Activated naive CD8-positive, alpha-beta T cell treated with anti-CD3 and anti-CD28 coated beads, Interleukin-2, amount 10 ng/mL, durations not matched to agents 7 days and 5 days (primary cell): ENCODE data around the gene FAM210B. TPM values are rescaled to one million over a fixed set of nuclear protein-coding genes. Genes with fewer than 3 reads are reported as not detected.
"Not testable (repeated sequence)": the region's sequence is repeated elsewhere in the genome, so short reads cannot be mapped to it uniquely, and the experiment has no call there.

Experiments
- ATAC-seq: fragments of 150-1000 bp; cut with Tn5 transposase; one replicate; pipeline ENCODE4 v1.10.0; 2021; ENCODE audit warnings: low read depth, moderate library complexity
- POLR2A ChIA-PET: fragments of 350-600 bp; sonication (Branson Sonifier 250); formaldehyde crosslinking; loops from one replicate; lab custom pipeline; 2021; ENCODE audit warnings: antibody characterized with exemption; lab: Charles Lee
- DNase-seq: peaks from one replicate; pipeline ENCODE4 v3.0.0; 2021
- H3K27ac Mint-ChIP-seq: one replicate; pipeline ENCODE4 v1.8.0; 2022; ENCODE audit warnings: mild to moderate bottlenecking, mixed read lengths
- H3K27me3 Mint-ChIP-seq: one replicate; pipeline ENCODE4 v1.8.0; 2022; ENCODE audit warnings: mild to moderate bottlenecking, moderate library complexity, mixed read lengths
- H3K36me3 Mint-ChIP-seq: one replicate; pipeline ENCODE4 v1.8.0; 2021; ENCODE audit warnings: mild to moderate bottlenecking, mixed read lengths
- H3K4me1 Mint-ChIP-seq: one replicate; pipeline ENCODE4 v1.8.0; 2021; ENCODE audit warnings: mixed read lengths
- H3K4me3 Mint-ChIP-seq: one replicate; pipeline ENCODE4 v1.8.0; 2022; ENCODE audit warnings: mild to moderate bottlenecking, moderate library complexity, mixed read lengths
- H3K9me3 Mint-ChIP-seq: one replicate; pipeline ENCODE4 v1.8.0; 2021; ENCODE audit warnings: mixed read lengths
- total RNA-seq, 2 experiments: library from RNA; stranded (reverse); gene quantifications; one replicate each; pipeline ENCODE4 v1.2.3, GENCODE V29; 2021

The FAM210B gene
- 10 to 100 TPM; 10.9 to 13.6 TPM for total RNA-seq

GRCh38 chr20:56358600-56359211, at the start of gene FAM210B:
TSS of gene FAM210B (plus strand) at chr20:56358974. CDS start at chr20:56359006, 32 bp downstream.
- ATAC-seq (peak; percentile 100), DNase-seq (peak; percentile 87)
- POLR2A ChIA-PET = interaction anchor here (2.2 kb wide), 1 partner anchor 33 kb away, joined by 13 read pairs; the partner anchor contains the start of genes AURKA and CSTF1
- Mint-ChIP-seq H3K27me3 (peaks cover 10% of the 10 kb centered on the region), H3K9me3 (no peaks in the 10 kb centered on the region), H3K4me3 (peak within 1 kb of the TSS; percentile 87), H3K36me3 (no peaks in the 10 kb centered on the region), H3K27ac (peak within 1 kb of the TSS; percentile 58), H3K4me1 (peaks cover 14% of the 10 kb centered on the region)

DNA sequence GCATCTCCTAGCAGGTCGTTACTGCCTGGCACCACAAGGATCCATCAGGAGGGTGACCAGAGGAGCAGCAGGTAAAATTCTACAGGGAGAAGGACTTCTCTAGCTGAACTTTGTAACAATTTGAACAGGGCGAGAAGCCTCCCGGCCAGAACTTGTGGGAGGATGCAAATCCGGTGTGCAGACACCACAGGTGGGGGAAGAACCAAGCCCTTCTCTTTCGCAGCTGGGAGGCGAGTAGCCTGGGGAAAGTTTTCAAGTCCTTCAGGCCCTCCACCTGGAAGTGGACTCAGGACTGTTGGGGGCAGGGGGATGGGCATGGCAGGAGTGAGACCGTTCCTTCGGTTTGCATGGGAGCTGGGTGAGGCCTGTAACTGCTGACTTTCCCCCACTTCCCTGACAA, 42.7 kb upstream of the FAM210B start:
- peaks cover 13% of the 10 kb centered on the region for H3K27me3 Mint-ChIP-seq
- no peak for DNase-seq
- no peak overlapping the region for H3K4me3 Mint-ChIP-seq
- H3K9me3 Mint-ChIP-seq = peaks cover 2% of the 10 kb centered on the region
- ATAC-seq = no peak
- no peak overlapping the region for H3K27ac Mint-ChIP-seq
- no peaks in the 10 kb centered on the region for H3K36me3 Mint-ChIP-seq
- peaks cover 4% of the 10 kb centered on the region for H3K4me1 Mint-ChIP-seq
- POLR2A ChIA-PET = no interaction called here

DNA sequence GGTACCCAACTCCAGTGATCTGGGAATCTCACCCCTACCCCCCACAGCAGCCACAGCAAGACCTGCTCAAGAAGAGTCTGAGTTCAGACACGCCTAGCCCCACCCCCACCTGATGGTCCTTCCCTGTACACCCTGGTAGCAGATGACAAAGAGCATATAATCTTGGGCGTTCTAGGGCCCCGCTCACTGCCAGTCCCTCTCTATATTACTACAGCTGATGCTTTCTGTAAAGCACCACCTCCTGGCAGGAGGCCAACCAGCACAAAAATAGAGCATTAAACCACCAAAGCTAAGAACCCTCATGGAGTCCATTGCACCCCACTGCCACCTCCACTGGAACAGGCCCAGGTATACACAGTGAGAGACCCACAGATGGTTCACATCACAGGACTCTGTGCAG, 42.3 kb upstream of the FAM210B start:
- Mint-ChIP-seq H3K4me1 (peaks cover 4% of the 10 kb centered on the region), H3K36me3 (no peaks in the 10 kb centered on the region), H3K4me3 (no peak overlapping the region), H3K27me3 (peaks cover 15% of the 10 kb centered on the region), H3K27ac (no peak overlapping the region), H3K9me3 (peaks cover 2% of the 10 kb centered on the region)
- DNase-seq (no peak), ATAC-seq (no peak)
- POLR2A ChIA-PET = no interaction called here

- DNase-seq (no peak), ATAC-seq (no peak)
- Mint-ChIP-seq H3K4me3 (no peak overlapping the region), H3K36me3 (no peaks in the 10 kb centered on the region), H3K27ac (no peak overlapping the region), H3K27me3 (peaks cover 22% of the 10 kb centered on the region), H3K4me1 (peaks cover 4% of the 10 kb centered on the region), H3K9me3 (no peaks in the 10 kb centered on the region)
- POLR2A ChIA-PET = no interaction called here
Observed at GRCh38 chr20:56322681-56323080, 36.1 kb upstream of the FAM210B start.

DNA sequence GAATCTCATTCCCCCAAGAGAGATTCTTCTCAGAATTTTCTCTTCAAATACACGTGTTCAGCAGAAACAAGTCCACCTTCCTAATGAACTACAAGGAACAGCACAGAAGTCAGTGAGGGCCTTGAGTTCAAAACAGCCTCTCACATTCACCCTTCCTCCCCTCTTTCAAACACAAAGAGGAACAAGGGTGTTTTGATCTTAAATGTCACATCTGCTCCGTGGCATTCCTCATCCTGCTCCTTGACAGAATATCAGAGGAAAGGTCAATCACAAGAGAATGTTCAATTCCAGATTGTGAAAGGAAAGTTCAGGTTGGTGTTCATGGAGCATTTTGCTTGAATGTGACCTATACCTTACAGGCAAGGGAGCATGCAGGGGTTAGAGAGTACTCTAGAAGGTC, 35.6 kb upstream of the FAM210B start:
- H3K27ac Mint-ChIP-seq = no peak overlapping the region
- H3K9me3 Mint-ChIP-seq = no peaks in the 10 kb centered on the region
- H3K4me3 Mint-ChIP-seq = no peak overlapping the region
- ATAC-seq (no peak), DNase-seq (no peak)
- H3K27me3 Mint-ChIP-seq = peaks cover 20% of the 10 kb centered on the region
- H3K4me1 Mint-ChIP-seq = peaks cover 4% of the 10 kb centered on the region
- H3K36me3 Mint-ChIP-seq = no peaks in the 10 kb centered on the region
- POLR2A ChIA-PET = no interaction called here

- Mint-ChIP-seq H3K36me3 (no peaks in the 10 kb centered on the region), H3K27me3 (peaks cover 20% of the 10 kb centered on the region), H3K4me3 (no peak overlapping the region), H3K9me3 (no peaks in the 10 kb centered on the region), H3K4me1 (peaks cover 4% of the 10 kb centered on the region), H3K27ac (no peak overlapping the region)
- no peak for DNase-seq
- POLR2A ChIA-PET = no interaction called here
- no peak for ATAC-seq
Observed at GRCh38 chr20:56323656-56324055, 35.1 kb upstream of the FAM210B start.

- POLR2A ChIA-PET = no interaction called here
- H3K9me3 Mint-ChIP-seq = no peaks in the 10 kb centered on the region
- peaks cover 16% of the 10 kb centered on the region for H3K27me3 Mint-ChIP-seq
- H3K27ac Mint-ChIP-seq = no peak overlapping the region
- no peaks in the 10 kb centered on the region for H3K4me1 Mint-ChIP-seq
- no peaks in the 10 kb centered on the region for H3K36me3 Mint-ChIP-seq
- no peak overlapping the region for H3K4me3 Mint-ChIP-seq
- DNase-seq (no peak), ATAC-seq (no peak)
Observed at GRCh38 chr20:56324806-56325205, 34.0 kb upstream of the FAM210B start.

GRCh38 chr20:56328861-56329260, 29.9 kb upstream of the FAM210B start:
- DNase-seq (no peak), ATAC-seq (no peak)
- no peaks in the 10 kb centered on the region for H3K4me1 Mint-ChIP-seq
- peaks cover 6% of the 10 kb centered on the region for H3K27me3 Mint-ChIP-seq
- POLR2A ChIA-PET = no interaction called here
- no peaks in the 10 kb centered on the region for H3K9me3 Mint-ChIP-seq
- H3K36me3 Mint-ChIP-seq = no peaks in the 10 kb centered on the region
- H3K27ac Mint-ChIP-seq = no peak overlapping the region
- no peak overlapping the region for H3K4me3 Mint-ChIP-seq

DNA sequence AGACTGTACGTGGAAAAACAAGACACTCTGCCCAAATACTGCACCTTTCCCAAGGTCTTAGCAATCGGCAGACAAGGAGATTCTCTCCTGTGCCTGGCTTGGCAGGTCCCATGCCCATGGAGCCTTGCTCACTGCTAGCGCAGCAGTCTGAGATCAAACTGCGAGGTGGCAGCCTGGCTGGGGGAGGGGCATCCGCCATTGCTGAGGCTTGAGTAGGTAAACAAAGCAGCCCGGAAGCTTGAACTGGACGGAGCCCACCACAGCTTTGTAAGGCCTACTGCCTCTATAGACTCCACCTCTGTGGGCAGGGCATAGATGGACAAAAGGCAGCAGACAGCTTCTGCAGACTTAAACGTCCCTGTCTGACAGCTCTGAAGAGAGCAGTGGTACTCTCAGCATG, 22.1 kb upstream of the FAM210B start:
- H3K9me3 Mint-ChIP-seq, H3K27ac Mint-ChIP-seq, H3K4me1 Mint-ChIP-seq, ATAC-seq, H3K36me3 Mint-ChIP-seq, POLR2A ChIA-PET, H3K4me3 Mint-ChIP-seq, DNase-seq: not testable (repeated sequence)
- peaks cover 28% of the 10 kb centered on the region for H3K27me3 Mint-ChIP-seq

DNA sequence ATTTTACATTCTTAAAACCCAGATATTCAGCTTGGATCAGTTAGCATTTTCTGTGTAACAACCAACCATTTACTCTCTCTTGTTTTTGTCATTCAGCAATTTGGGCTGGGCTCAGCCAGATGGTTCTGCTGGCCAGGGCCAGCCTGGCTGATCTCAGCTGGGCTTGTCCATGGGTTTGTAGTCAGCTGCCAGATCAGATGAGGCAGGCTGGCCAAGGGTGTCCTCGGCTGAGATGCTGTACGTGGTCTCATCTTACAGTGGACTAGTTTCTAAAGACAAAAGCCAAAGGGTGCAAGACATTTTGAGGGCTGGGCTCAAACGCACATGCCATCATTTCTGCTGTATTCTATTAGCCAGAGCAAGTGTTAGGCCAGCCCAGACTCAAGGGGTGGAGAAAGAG, 16.0 kb upstream of the FAM210B start:
- Mint-ChIP-seq H3K4me1 (peaks cover 2% of the 10 kb centered on the region), H3K9me3 (no peaks in the 10 kb centered on the region), H3K27ac (no peak overlapping the region), H3K36me3 (no peaks in the 10 kb centered on the region), H3K27me3 (peaks cover 68% of the 10 kb centered on the region), H3K4me3 (no peak overlapping the region)
- ATAC-seq (no peak), DNase-seq (no peak)
- POLR2A ChIA-PET = no interaction called here

DNA sequence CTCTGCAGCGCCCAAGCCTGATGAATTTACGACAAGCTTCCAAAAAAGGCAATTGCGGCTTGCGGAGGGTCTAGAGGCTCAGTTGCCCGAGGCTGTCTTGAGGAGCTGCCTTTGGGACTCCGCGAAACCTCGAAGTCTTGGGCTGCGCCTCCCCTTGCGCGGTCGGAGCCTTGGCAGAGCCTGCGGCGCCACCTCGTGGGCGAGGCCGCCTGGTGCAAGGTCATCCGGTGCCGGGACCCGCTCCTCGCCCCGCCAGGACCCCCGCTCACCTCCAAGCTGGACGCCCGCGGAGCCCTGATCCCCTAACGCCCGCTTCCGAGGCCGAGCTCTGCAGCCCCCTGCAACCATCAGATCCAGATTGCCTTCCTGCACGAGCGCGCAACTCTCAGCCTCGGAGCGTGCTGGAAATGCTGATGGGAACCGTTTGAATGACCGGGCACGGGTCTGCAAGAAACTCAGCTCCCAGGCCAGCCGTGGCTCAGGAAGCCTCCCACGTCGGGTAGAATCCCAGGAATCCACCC, 14.9 kb upstream of the FAM210B start:
- ATAC-seq (peak; percentile 74), DNase-seq (peak; percentile 70)
- H3K4me1 Mint-ChIP-seq = peaks cover 2% of the 10 kb centered on the region
- no peaks in the 10 kb centered on the region for H3K9me3 Mint-ChIP-seq
- no peak overlapping the region for H3K27ac Mint-ChIP-seq
- H3K36me3 Mint-ChIP-seq = no peaks in the 10 kb centered on the region
- POLR2A ChIA-PET = no interaction called here
- H3K4me3 Mint-ChIP-seq = no peak overlapping the region
- H3K27me3 Mint-ChIP-seq = peaks cover 71% of the 10 kb centered on the region

- no peaks in the 10 kb centered on the region for H3K36me3 Mint-ChIP-seq
Observed at GRCh38 chr20:56345911-56346310, 12.9 kb upstream of the FAM210B start.

DNA sequence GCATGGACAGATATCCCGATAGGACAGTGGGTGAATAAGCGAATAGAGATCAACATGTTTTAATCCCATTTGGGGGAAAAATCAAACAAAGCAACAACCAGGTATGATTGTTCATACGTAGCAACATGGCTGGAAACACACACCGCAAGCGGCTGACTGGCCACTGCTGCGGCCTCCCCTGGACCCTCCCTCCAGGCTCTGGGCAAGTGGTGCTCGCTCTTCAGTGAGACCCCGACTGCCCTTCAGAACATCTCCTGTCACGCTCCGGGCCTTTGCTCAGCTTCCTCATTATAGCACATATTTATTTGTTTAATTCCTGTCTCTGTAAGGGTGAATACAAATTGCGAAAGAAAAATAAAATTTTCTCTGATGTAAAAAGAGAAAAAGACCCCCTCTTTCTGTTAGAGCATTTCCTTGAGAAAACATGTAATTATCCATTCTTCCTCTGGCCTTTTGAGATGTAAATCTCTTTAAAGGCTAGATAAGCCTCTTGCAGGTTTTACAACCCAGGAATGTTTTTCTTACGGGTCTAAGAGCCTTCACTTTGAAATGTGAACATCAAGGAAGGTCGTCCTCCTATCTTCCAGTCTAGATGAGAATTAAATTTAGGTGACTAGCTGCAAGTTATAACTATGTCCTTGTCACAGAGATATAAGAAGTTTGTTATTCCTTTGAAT, 11.0 kb upstream of the FAM210B start:
- POLR2A ChIA-PET = no interaction called here
- H3K4me1 Mint-ChIP-seq = peaks cover 2% of the 10 kb centered on the region
- peaks cover 51% of the 10 kb centered on the region for H3K27me3 Mint-ChIP-seq
- H3K4me3 Mint-ChIP-seq = no peak overlapping the region
- ATAC-seq (no peak), DNase-seq (no peak)
- H3K36me3 Mint-ChIP-seq = no peaks in the 10 kb centered on the region
- no peaks in the 10 kb centered on the region for H3K9me3 Mint-ChIP-seq
- H3K27ac Mint-ChIP-seq = no peak overlapping the region

More at GRCh38 chr20:56345911-56346310, 12.9 kb upstream of the FAM210B start:
- POLR2A ChIA-PET = no interaction called here
- Mint-ChIP-seq H3K27me3 (peaks cover 62% of the 10 kb centered on the region), H3K4me3 (no peak overlapping the region), H3K27ac (no peak overlapping the region), H3K4me1 (peaks cover 2% of the 10 kb centered on the region), H3K9me3 (no peaks in the 10 kb centered on the region)
- no peak for DNase-seq
- ATAC-seq = no peak

DNA sequence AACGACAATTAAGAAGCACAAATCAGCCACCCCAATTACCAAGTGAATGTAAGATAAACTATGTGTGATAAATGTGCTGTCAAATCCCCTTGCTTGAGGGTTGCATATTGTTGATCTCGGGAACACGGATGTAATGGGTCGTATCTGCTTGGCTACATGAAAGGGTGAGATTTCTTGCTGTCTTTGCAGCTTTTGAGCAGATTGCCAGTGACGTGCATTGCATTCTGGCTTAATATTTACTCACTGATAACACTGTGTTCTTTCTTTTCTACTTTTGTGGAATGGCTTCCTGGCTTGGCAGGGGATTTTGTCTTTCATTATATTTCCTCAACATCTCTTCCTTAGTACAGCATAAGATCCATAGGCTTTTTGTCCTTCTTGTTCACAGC, 10.5 kb upstream of the FAM210B start:
- H3K27me3 Mint-ChIP-seq = peaks cover 47% of the 10 kb centered on the region
- POLR2A ChIA-PET = no interaction called here
- ATAC-seq (no peak), DNase-seq (no peak)
- no peak overlapping the region for H3K27ac Mint-ChIP-seq
- no peak overlapping the region for H3K4me3 Mint-ChIP-seq
- no peaks in the 10 kb centered on the region for H3K9me3 Mint-ChIP-seq
- peaks cover 2% of the 10 kb centered on the region for H3K4me1 Mint-ChIP-seq
- H3K36me3 Mint-ChIP-seq = no peaks in the 10 kb centered on the region
